GM19452 (cell line): ENCODE results near the gene KLHL14.
A peak's percentile ranks its signal among the peaks of the same experiment; 100 is the strongest.
"Not testable (repeated sequence)": the region's sequence is repeated elsewhere in the genome, so short reads cannot be mapped to it uniquely, and the experiment has no call there.

Source experiments
- ATAC-seq: cut with Tn5 transposase; IDR thresholded peaks from one replicate; pipeline ENCODE4 v1.9.1; 2021; ENCODE audit not compliant: unreplicated experiment

The KLHL14 gene

GRCh38 chr18:32772581-32773381, at the start of gene KLHL14:
TSS of gene KLHL14 (minus strand) at chr18:32773023. CDS start at chr18:32770591, 2,432 bp downstream.
- no peak for ATAC-seq

- ATAC-seq, result no peak
These were observed 49.4 kb upstream of the KLHL14 start for GRCh38 chr18:32822197-32822596.

GRCh38 chr18:32815881-32816280, 43.1 kb upstream of the KLHL14 start:
- ATAC-seq, result no peak

- no peak for ATAC-seq
These were observed 39.5 kb upstream of the KLHL14 start for GRCh38 chr18:32812342-32812741.

- no peak for ATAC-seq
These were observed 37.5 kb upstream of the KLHL14 start for GRCh38 chr18:32810314-32810713.

- ATAC-seq, result no peak
These were observed 32.5 kb upstream of the KLHL14 start for GRCh38 chr18:32805354-32805753.

- no peak for ATAC-seq
These were observed 31.5 kb upstream of the KLHL14 start for GRCh38 chr18:32804134-32804888.

- ATAC-seq, result peak; percentile 83
These were observed 30.7 kb upstream of the KLHL14 start for GRCh38 chr18:32803568-32803967.

- peak; percentile 52 for ATAC-seq
These were observed 30.0 kb upstream of the KLHL14 start for GRCh38 chr18:32802591-32803451.

GRCh38 chr18:32801228-32801627, 28.4 kb upstream of the KLHL14 start:
- ATAC-seq, result no peak

GRCh38 chr18:32798209-32798960, 25.6 kb upstream of the KLHL14 start:
- ATAC-seq, result no peak

GRCh38 chr18:32794667-32795066, 21.8 kb upstream of the KLHL14 start:
- not testable (repeated sequence) for ATAC-seq

GRCh38 chr18:32779010-32779409, 6.2 kb upstream of the KLHL14 start:
- no peak for ATAC-seq

- ATAC-seq, result no peak
These were observed 4.2 kb upstream of the KLHL14 start for GRCh38 chr18:32777049-32777448.

- ATAC-seq, result no peak
These were observed 3.7 kb upstream of the KLHL14 start for GRCh38 chr18:32776561-32776960.

- ATAC-seq, result no peak
These were observed 2.8 kb upstream of the KLHL14 start for GRCh38 chr18:32775628-32776027.

- no peak for ATAC-seq
These were observed 524 bp upstream of the KLHL14 start for GRCh38 chr18:32773382-32773712.

- no peak for ATAC-seq
These were observed 797 bp downstream of the KLHL14 start for GRCh38 chr18:32771871-32772580.

- no peak for ATAC-seq
These were observed 1.6 kb downstream of the KLHL14 start for GRCh38 chr18:32771169-32771751.
